Anterior cingulate cortex (tissue), 58 donors: ENCODE data around the gene SNX3.
A peak's percentile ranks its signal among the peaks of the same experiment; 100 is the strongest.
"Not testable (repeated sequence)": the region's sequence is repeated elsewhere in the genome, so short reads cannot be mapped to it uniquely, and the experiment has no call there.

Experiments
- DNase-seq, 58 donors: peaks; one replicate each; lab custom pipeline; 2025; lab: John Stamatoyannopoulos, UW

Gene SNX3

DNA sequence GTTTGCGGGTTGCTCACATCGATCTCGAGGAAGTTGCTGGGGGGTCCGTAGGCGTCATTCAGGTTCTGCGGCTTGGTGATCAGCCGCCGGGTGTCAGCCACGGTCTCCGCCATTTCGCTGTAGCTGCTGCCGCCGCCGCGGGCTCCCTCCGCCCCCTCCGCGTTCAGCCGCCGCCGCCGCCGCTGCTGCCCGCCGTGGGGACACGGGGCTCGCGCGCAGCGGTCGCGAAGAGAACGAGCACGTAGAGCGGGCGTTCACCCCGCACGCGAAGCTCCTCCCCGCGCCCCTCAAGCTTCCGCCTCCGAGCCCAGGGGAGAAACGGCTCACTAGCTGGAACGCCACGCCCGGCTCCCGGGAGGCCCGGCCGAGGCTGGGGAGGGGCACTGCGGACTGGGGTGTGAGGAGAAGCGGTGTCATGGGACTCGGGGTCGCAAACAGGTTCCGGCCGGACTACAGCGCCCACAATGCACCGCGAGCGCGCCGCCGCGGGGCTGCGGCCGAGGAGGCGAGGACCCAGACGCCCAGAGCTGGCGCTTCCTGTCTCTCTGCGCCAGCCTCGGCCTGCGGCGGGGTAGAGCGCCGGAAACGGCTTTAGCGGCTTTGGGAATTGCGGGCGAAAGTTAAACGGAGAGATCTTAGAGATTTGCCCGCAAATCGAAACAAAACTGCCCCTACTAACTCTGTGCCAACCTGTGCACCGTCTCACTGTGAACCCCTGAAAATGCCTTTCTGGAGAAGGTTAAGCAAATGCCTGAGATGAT is at the start of gene SNX3:
SNX3 (minus strand) TSS at position 232 of the 761 bp plus-strand sequence; CDS start at position 113, 119 bp downstream.
- DNase-seq, result peak; percentile 68 to 96 (median 91)

DNA sequence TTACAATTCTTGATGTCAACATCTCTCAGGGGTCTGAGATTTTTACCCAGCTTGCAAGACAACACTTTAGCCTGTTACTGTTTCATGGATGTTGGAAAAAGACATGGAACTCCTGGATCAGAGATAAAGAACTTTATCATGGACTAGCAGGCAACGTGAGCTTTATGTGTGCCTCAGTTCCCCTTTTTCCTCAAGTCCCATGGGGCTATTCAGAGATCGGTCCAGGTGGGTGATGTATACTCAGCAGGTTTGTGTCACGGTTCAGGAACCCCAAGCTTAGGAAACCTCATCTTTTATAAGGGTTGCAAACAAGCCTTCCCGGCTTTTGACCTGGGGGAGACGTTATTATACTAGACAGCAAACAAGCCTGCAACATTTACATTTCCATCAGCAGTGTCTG is 49.0 kb upstream of the SNX3 start:
- no peak for DNase-seq

DNA sequence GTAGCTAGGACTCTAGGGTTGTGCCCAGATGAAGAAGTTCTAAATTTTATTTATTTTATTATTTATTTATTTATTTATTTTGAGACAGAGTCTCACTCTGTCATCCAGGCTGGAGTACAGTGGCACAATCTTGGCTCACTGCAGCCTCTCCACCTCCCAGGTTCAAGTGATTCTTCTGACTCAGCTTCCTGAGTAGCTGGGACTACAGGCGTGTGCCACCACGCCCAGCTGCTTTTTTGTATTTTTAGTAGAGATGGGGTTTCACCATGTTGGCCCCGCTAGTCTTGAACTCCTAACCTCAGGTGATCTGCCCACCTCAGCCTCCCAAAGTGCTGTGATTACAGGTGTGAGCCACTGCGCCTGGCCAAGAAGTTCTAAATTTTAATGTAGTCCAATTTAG is 47.8 kb upstream of the SNX3 start:
- DNase-seq, result not testable (repeated sequence)

DNA sequence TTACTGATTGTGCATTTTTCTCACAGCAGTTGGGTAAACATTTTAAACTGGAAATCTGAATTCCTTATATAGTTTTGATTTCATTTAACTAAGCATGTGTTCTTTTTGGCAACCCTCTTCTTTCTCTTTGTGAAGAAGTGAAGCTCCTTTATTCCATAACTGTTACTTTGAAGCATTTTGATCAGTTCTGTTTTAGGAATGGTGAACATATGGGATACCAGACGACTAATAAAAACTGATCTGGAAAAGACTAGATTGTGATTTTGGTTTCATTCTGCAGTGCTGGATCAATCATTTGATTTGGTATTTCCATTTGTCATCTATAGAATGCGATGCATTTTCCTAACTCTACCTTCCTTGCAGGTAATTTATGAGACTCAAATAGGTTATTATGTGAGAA is 43.8 kb upstream of the SNX3 start:
- DNase-seq, result no peak

DNA sequence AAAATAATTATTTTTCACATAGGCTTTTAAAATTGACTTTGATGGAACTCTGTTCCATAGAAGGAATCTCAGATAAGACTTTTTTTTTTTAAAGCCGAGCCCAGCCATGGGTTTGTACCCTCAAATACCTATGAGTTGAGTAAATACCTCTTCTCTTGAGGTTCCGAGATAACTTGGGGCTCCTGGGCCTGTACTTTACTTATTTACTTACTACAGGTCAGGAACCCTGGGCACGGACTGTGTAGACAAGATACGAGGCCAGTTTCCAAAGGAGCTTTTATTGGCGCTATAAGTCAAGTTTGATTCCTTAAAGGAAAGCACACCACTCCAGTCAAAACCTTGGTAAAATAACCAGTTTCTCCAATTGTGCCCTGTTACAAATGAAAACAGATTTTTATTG is 41.5 kb upstream of the SNX3 start:
- DNase-seq, result no peak

DNA sequence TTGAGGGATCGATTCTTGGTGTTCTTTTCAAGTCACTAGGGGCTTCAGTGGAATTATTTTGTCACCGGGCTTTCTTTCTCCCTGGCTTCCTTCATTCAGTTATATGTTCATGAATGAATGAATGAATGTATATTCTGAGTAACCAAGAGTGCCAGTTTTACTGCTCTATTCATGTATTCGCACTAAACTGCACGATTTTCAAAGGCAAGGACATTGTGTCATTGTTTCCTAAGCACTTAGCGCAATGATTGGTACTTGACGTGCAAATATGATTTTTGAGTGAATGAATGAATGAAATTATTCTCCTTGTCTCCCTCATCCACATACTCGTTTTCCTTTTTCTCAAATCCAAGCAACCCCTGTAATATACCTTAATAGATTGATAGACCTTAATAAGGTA is 34.8 kb upstream of the SNX3 start:
- DNase-seq, result no peak

DNA sequence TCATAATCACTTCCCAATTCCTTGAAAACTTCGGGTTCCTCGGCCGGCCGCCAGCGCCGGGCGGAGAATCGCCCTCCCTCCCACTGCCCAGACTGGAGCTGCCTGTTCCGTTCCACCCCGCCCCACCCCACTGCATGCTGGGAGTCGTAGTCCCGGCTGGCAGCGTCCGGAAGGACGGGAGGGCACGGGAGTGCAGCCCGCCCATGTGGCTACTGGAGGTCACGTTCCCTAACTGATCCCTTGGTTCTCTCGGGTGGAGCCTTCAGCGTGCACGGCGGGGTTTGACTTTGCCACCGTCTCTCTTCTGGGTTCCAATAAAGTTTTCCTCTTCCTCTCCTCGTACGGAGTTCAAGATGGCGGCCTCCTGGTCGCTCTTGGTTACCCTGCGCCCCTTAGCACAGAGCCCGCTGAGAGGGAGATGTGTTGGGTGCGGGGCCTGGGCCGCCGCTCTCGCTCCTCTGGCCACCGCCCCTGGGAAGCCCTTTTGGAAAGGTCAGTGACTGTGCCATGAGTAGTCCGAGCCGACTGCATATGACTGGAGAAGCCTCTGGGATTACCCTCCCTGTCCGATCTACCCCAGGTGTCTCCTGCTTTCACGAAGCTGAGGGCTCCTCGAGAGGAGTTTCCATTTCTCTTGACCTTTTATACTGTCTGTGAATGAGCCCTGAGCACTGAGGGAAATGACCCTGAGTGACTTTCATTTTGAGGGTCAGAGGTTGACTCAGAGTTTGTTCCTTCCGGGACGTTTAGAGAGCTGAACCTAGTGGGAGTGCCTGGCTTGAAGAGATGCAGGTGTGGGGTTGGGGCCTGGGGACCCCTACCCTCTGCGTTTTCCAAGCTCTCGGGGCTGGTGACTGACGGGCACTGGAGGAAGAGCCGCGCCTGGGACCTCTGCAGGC is 34.1 kb upstream of the SNX3 start, which contains the start of gene AFG1L:
AFG1L (plus strand) TSS at position 328 of the 899 bp plus-strand sequence; CDS start at position 354, 26 bp downstream.
- peak; percentile 41 to 94 (median 90) for DNase-seq

DNA sequence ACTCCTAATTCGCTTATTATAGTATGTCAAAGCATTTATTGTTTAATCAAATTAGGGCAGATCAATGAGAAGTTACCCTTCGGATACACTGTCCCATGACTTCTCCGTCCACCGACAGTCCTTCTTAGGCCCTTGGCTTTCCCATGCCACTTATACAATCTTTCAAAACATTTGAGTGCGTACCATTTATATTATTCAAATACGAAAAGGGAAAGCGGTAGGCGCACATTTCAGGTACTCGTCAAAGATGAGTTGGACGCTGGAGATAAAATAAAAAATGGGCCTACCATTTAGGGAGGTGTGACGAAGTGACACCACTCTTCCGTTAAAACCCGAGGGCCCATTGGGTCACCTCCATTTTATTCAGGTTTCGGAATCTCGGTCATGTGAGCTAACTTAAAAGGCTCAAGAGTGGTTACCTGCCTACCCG is 33.5 kb upstream of the SNX3 start:
- DNase-seq, result no peak

DNA sequence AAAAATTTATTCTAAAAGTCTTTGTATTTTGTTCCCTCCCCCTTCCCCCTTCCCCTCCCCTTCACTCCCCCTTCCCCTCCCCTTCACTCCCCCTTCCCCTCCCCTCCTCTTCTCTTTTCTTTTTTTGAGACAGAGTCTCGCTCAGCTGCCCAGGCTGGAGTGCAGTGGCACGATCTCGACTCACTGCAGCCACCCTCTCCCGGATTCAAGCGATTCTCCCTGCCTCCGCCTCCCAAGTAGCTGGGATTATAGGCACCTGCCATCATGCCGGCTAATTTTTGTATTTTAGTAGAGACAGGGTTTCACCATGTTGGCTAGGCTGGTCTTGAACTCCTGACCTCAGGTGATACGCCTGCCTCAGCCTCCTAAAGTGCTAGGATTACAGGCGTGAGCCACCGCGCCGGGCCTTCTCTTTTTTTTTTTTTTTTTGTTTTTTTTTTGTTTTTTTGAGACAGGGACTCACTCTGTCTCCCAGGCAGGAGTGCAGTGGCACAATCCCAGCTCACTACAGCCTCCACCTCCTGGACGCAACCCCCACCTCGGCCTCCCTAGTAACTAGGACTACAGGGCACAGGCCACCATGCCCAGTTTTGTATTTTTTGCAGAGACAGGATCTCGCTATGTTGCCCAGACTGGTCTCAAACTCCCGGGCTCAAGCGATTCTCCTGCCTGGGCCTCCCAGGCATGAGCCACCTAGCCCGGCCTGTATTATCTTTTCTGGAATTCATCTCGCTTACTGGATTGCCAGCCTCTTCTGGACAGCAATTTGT is 32.9 kb upstream of the SNX3 start:
- peak in 4 of 58 donors; percentile 1 to 13 (median 2) for DNase-seq

DNA sequence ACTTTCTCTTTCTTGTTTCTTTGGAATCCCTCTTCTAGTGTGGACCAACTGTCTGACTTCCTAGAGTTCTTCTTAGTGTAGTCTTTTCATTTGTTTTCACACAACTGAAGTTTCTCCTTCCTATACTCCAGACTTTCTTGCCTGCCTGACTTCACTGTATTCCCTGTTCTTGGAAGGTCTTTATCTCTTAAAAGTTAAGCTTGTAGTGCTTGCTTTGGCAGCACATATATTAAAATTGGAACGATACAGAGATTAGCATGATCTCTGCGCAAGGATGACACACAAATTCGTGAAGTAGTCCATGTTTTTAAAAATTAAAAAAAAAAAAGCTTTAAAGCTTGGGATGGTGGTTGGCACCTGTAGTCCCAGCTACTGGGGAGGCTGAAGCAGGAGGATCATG is 31.7 kb upstream of the SNX3 start:
- not testable (repeated sequence) for DNase-seq

DNA sequence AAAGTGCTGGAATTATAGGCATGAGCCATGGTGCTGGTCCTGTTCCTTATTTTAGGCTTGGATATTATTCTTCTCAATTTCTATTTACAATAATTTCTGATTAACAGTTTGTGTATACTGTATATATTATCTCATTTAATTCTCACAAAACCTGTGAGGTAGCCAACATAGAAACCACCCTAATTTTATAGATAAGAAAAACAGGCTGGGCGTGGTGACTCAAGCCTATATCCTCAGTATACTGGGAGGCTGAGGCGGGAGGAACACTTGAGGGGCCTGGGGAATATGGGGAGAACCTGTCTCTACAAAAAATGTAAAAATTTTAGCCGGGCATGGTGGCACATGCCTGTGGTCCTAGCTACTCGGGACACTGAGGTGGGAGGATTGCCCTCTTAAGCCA is 30.3 kb upstream of the SNX3 start:
- DNase-seq, result no peak

DNA sequence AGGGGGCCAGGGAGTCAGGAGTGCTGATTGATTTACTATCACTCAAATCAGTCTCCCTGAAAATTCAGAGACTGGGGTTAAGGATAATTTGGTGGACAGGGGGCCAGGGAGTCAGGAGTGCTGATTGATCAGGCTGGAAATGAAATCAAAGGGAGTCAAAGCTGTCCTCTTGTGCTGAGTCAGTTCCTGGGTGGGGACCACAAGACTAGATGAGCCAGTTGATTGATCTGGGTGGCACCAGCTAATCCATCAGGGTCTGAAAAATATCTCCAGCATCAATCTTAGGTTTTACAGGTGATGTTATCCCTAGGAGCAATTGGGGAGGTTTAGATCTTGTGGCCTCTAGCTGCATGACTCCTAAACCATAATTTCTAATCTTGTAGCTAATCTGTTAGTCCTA is 27.9 kb upstream of the SNX3 start:
- no peak for DNase-seq

DNA sequence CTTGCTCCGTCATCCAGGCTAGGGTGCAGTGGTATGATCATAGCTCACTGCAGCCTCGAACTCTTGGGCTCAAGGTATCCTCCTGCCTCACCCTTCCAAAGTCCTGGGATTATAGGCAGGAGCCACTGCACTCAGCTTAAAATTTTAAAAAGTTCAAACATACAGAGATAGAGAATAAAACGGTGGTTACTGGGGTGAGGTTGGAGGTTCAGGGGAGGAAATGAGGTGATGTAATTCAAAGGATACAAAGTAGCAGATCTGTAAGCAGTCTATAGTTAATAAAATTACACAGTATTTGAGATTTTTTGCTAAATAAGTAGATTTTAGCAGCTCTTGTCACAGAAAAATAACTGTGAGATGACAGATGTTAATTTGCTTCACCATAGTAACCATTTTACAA is 26.5 kb upstream of the SNX3 start:
- DNase-seq, result no peak

DNA sequence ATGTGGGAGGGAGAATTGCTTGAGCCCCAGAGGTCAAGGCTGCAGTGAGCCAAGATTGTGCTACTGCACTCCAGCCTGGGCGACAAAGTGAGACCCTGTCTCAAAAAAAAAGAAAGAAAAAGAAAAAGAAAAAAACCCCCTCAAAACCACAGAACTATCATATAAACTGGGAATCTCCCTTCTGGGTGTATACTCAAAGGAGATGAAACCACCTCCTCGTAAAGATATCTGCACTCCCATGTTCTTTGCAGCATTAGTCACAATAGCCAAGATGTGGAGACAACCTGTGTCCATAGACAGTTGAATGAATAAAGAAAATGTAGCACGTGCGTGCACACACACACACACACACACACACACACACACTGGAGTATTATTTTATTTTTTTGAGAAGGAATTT is 25.5 kb upstream of the SNX3 start:
- DNase-seq, result no peak

DNA sequence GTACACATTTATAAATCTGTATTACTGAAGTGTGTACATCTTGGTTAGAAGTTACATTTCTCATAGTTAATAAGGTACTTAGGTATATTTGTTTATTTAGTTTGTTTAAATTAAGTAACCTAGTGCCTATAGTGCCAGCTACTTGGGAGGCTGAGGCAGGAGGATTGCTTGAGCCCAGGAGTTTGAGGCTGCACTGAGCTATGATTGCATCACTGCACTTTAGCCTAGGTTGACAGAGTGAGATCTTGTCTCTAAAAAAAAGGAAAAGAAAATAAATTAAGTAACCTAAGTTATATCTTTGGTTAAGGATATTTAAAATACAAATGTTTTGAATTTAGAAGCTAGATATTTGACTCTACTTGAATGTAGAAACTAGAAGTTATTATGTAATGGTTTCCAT is 24.5 kb upstream of the SNX3 start:
- DNase-seq, result no peak

DNA sequence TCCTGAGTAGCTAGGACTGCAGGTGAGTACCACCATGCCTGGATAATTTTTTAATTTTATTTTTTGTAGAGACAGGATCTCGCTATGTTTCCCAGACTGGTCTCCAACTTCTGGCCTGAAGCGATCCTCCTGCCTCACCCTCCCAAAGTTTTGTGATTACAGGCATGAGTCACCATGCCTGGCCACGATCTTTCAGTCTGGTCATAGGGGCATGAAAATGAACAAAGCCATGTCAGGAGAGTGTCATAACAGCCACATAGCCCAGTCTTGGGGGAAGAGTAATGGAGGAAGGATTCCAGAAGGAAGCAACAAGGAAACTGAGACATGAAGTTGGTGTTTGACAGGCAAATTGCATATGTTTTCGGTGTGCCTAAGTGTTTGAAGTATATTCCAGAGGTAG is 17.0 kb upstream of the SNX3 start:
- DNase-seq, result no peak

DNA sequence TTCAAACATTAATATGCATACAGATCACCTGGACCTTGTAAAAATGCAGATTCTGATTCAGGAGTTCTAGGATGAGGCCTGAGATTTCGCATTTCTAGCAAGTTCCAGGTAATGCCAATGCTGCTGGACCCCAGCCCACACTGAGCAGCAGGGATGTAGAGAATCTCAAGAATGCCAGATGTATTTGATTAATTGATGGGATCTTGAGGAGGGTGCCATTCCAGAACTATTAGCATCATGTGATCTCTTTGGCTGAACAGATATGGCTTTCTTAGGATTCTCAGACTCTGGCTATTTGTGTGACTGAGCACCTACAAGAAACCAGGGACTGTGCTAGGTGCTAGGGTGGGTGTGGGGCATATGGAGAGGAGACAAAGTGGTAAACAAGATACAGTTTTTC is 16.5 kb upstream of the SNX3 start:
- no peak for DNase-seq

DNA sequence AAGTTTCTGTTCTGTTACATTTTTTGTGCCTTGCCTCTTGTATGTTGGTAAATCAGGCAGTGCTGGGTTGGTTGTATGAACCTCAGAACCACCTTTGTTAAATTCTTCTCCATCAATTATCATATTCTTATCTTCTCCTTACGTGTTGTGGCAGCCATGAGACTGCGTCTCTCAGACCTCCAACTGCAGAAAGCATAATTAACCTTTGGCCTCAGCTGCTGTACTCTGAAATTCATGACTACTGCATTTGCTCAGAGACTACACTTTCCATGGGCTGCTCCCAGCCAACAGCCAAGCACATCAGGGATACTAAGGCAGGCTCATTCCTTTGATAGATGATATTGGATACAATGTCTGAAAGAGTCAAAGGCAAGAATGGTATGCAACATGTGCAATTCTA is 15.1 kb upstream of the SNX3 start:
- DNase-seq, result no peak

DNA sequence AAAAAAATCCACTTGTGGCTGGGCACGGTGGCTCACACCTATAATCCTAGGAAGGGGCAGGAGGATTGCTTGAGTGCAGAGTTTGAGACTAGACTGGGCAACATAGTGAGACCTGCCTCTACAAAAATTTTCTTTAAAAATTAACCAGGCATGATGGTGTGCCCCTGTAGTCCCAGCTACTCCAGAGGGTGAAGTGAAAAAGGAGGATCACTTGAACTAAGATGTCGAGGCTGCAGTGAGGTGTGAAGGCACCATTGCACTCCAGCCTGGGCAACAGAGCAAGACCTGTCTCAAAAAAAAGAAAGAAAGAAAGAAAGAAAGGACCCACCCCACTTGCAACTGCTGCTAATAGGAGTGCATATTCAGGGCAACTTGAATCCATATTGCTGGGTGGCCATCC is 13.7 kb upstream of the SNX3 start:
- no peak for DNase-seq

DNA sequence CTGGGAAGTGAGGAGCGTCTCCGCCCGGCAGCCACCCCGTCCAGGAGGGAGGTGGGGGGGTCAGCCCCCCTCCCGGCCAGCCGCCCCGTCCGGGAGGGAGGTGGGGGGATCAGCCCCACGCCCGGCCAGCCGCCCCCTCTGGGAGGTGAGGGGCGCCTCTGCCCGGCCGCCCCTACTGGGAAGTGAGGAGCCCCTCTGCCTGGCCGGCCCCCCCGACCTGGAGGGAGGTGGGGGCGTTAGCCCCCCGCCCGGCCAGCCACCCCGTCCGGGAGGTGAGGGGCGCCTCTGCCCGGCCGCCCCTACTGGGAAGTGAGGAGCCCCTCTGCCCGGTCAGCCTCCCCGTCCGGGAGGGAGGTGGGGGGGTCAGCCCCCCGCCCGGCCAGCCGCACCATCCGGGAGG is 9.1 kb upstream of the SNX3 start:
- not testable (repeated sequence) for DNase-seq

DNA sequence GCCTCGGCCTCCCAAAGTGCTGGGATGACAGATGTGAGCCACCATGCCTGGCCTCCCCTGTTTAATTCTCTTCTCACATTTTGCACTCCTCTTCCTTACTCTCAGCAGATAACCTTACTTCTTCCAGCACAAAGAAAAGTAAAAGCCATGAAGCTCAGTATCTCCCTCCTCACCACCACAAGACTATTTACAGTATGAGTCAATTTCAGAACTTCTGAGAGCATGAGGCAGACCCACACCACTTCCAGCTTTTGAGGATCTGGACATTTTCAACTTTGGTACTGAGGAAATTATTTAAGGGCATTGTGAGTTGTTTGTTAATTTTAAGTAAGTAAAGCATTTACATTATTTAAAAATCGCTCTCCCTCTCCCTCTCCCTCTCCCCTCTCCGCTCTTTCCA is 8.0 kb upstream of the SNX3 start:
- no peak for DNase-seq
